ENCODE results near the gene FASTKD2. TPM values are rescaled to one million over a fixed set of nuclear protein-coding genes. Genes with fewer than 3 reads are reported as not detected.

FASTKD2 gene
- total RNA-seq, 1 donor from 2014 or later, result 40.5 TPM

DNA sequence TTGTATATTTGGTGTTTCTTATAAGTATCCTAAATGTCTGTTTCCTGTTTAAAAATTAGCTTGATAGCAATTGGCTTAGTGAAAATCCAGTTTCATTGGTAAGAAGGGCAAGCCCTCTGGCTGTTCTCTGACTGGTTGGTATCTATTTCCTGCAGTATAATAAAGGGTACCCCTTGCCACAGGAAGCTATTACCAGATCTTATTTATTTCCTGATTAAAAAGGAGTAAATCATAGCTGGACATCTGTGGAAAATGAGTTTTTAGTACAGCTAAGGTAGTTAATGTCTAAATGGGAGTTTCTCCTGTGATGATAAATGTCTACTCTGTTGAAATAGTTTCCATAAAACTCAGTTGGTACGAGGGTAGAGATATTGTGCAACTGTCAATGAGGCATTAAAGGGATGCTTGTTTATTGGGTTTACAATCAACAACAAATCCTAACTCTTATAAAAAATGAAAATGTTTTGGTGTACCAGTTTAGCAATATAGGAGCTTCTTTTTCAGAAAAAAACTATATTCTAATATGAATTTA lies 58.7 kb downstream of the FASTKD2 start:
- ATAC-seq (no peak), DNase-seq (no peak)
- intact Hi-C loops (cut with micrococcal nuclease), result no loop called here

DNA sequence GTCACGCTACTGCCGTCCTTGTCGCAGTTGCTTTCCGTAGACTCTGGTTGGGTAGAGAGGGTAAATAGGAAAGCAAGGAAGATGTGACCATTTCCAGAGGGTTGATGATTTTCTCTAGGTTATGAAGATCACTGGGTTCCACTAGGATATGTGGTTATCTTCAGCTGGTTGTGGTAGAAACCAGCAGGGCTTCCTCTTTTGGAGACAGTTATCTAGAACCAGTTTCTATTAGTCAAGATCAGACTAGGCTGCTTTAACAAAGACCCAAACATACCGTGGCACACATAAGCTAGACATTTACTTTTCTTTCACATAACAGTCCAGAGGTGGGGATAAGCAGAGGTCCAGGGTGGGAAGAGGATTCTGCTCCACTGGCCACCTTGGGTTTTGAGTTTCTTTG lies 59.6 kb downstream of the FASTKD2 start:
- DNase-seq (no peak), ATAC-seq (no peak)
- intact Hi-C loops (cut with micrococcal nuclease), result no loop called here

- ATAC-seq, result no peak
- intact Hi-C loops (cut with micrococcal nuclease), result no loop called here
- no peak for DNase-seq
Observed at GRCh38 chr2:206831442-206831995, 66.1 kb downstream of the FASTKD2 start.

DNA sequence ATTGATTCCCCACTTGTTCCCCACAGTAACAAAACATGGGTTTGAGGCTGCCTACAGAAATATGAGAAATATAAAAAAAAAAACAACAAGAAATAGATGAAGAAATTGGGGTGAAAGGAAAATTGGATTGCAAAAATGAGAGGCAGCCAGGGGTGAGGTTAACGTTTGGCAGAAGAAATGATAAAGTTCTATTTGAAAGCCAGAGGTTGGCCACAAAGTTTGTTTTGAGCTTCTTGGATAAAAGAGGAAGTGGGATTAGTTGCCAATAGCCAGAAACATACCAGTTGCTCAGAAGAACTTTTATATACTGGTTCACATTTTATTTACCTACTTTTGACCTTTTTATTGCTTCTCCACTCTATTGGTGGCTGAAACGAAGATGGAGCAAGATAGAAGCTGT lies 67.5 kb downstream of the FASTKD2 start:
- DNase-seq (no peak), ATAC-seq (no peak)
- intact Hi-C loops (cut with micrococcal nuclease), result no loop called here

- intact Hi-C loops (cut with micrococcal nuclease), result no loop called here
- no peak for ATAC-seq
- DNase-seq, result no peak
Observed at GRCh38 chr2:206833291-206833690, 67.9 kb downstream of the FASTKD2 start.

GRCh38 chr2:206836722-206837121 lies 71.3 kb downstream of the FASTKD2 start:
- no peak for DNase-seq
- intact Hi-C loops (cut with micrococcal nuclease), result no loop called here
- ATAC-seq, result no peak

GRCh38 chr2:206837775-206838174 lies 72.4 kb downstream of the FASTKD2 start:
- ATAC-seq (no peak), DNase-seq (no peak)
- intact Hi-C loops (cut with micrococcal nuclease), result no loop called here

DNA sequence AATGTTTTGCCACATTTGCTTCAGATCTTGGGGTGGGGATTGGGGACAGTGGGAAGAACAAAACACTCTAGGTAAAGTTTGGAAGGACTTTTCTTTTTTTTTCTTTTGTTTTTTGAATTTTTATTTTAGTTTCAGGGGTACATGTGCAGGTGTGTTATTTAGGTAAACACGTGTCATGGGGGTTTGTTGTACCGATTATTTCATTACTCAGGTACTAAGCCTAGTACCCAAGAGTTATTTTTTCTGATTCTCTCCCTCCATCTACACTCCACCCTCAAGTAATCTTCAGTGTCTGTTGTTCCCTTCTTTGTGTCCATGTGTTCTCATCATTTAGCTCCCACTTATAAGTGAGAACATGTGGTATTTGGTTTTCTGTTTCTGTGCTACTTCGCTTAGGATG lies 73.3 kb downstream of the FASTKD2 start:
- intact Hi-C loops (cut with micrococcal nuclease), result no loop called here
- no peak for DNase-seq
- ATAC-seq, result no peak

GRCh38 chr2:206840999-206841398 lies 75.6 kb downstream of the FASTKD2 start:
- intact Hi-C loops (cut with micrococcal nuclease), result no loop called here
- DNase-seq (no peak), ATAC-seq (no peak)

Small RNAs within 50 kb of the gene (microRNA-seq; reads per million reads assigned to microRNA genes)
- gene MIR3130-1 (ENCODE audit: borderline number of aligned reads) (not detected), gene MIR3130-2 (ENCODE audit: borderline number of aligned reads) (not detected)

Other genes with a start within 250 kb of the FASTKD2 start
- gene FAM237A, start 123.1 kb upstream of the FASTKD2 start, total RNA-seq, result 2.0 TPM
- not detected for gene DYTN, start 47.2 kb upstream of the FASTKD2 start, total RNA-seq
- 1.0 TPM for gene MDH1B, start 278 bp upstream of the FASTKD2 start, total RNA-seq
- 0.27 TPM for gene CPO, start 173.9 kb downstream of the FASTKD2 start, total RNA-seq